Activated B cell treated with CpG ODN at 0.5 μM for 24 hours (primary cell): ENCODE results near the gene N4BP3. TPM values are rescaled to one million over a fixed set of nuclear protein-coding genes. Genes with fewer than 3 reads are reported as not detected.
A peak's percentile ranks its signal among the peaks of the same experiment; 100 is the strongest.

ENCODE experiments used
- ATAC-seq: fragments of 200-7000 bp; cut with Tn5 transposase; one replicate; pipeline ENCODE4 v1.10.0; 2021; ENCODE audit warnings: low read depth, mild to moderate bottlenecking, moderate library complexity
- CTCF ChIA-PET: fragments of 350-600 bp; sonication (Branson Sonifier 250); formaldehyde crosslinking; loops from one replicate; lab custom pipeline; 2021; ENCODE audit warnings: antibody characterized with exemption; lab: Charles Lee
- POLR2A ChIA-PET: fragments of 350-600 bp; sonication (Branson Sonifier 250); formaldehyde crosslinking; loops from one replicate; lab custom pipeline; 2021; ENCODE audit warnings: antibody characterized with exemption; lab: Charles Lee
- DNase-seq: peaks from one replicate; pipeline ENCODE4 v3.0.0; 2022
- H3K27ac Mint-ChIP-seq: one replicate; pipeline ENCODE4 v1.8.0; 2020; ENCODE audit warnings: mixed read lengths
- H3K27me3 Mint-ChIP-seq: one replicate; pipeline ENCODE4 v1.8.0; 2021; ENCODE audit warnings: mixed read lengths
- H3K36me3 Mint-ChIP-seq: one replicate; pipeline ENCODE4 v1.8.0; 2021; ENCODE audit warnings: low read depth, mixed read lengths
- H3K4me1 Mint-ChIP-seq: one replicate; pipeline ENCODE4 v1.8.0; 2021; ENCODE audit warnings: mixed read lengths
- H3K4me3 Mint-ChIP-seq: one replicate; pipeline ENCODE4 v1.8.0; 2020; ENCODE audit warnings: mild to moderate bottlenecking, mixed read lengths
- H3K9me3 Mint-ChIP-seq: one replicate; pipeline ENCODE4 v1.8.0; 2020; ENCODE audit warnings: mixed read lengths
- intact Hi-C: fragments of 100-400 bp; cut with micrococcal nuclease; formaldehyde crosslinking; loops from one replicate; pipeline ENCODE4 v1.15.1; 2024
- total RNA-seq: library from RNA; stranded (reverse); gene quantifications from 2 replicates; pipeline ENCODE4 v1.2.3, GENCODE V29; 2022
- TF ChIP-seq, protein P1 (sequence below): fragments of 200-600 bp; IDR thresholded peaks from one replicate; pipeline ENCODE4 v1.8.0; 2022; ENCODE audit warnings: antibody characterized with exemption, mild to moderate bottlenecking

Gene N4BP3
- total RNA-seq, 1 donor from 2014 or later = 18.1 TPM

DNA sequence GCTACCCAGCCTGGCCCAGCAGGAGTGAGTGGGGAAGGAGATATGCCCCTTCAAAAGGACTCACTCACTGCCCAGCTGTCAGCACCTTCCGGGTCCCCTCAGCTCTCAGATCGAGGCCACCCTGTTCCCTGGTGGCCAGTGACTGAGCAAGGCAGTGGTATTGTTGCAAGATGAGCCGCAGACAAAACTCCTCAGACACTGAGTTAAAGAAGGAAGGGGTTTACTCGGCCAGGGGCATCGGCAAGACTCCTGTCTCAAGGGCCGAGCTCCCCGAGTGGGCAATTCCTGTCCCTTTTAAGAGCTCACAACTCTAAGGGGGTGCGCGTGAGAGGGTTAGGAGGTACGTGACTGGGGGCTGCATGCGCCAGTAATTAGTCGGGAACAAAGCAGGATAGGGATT, 9.7 kb upstream of the N4BP3 start:
- DNase-seq (no peak), ATAC-seq (no peak)
- intact Hi-C loops = no loop called here
- no peak overlapping the region for H3K4me3 Mint-ChIP-seq
- H3K27ac Mint-ChIP-seq = peak overlapping the region; percentile 53
- no peaks in the 10 kb centered on the region for H3K27me3 Mint-ChIP-seq
- TF ChIP-seq, protein P1, sequence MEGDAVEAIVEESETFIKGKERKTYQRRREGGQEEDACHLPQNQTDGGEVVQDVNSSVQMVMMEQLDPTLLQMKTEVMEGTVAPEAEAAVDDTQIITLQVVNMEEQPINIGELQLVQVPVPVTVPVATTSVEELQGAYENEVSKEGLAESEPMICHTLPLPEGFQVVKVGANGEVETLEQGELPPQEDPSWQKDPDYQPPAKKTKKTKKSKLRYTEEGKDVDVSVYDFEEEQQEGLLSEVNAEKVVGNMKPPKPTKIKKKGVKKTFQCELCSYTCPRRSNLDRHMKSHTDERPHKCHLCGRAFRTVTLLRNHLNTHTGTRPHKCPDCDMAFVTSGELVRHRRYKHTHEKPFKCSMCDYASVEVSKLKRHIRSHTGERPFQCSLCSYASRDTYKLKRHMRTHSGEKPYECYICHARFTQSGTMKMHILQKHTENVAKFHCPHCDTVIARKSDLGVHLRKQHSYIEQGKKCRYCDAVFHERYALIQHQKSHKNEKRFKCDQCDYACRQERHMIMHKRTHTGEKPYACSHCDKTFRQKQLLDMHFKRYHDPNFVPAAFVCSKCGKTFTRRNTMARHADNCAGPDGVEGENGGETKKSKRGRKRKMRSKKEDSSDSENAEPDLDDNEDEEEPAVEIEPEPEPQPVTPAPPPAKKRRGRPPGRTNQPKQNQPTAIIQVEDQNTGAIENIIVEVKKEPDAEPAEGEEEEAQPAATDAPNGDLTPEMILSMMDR = no peak
- CTCF ChIA-PET = no interaction called here
- POLR2A ChIA-PET = interaction anchor here (0.9 kb wide), 1 partner anchor 50 kb away, joined by 3 read pairs; the partner anchor contains the start of gene NHP2
- H3K4me1 Mint-ChIP-seq = peaks cover 24% of the 10 kb centered on the region
- no peaks in the 10 kb centered on the region for H3K36me3 Mint-ChIP-seq
- H3K9me3 Mint-ChIP-seq = no peaks in the 10 kb centered on the region

DNA sequence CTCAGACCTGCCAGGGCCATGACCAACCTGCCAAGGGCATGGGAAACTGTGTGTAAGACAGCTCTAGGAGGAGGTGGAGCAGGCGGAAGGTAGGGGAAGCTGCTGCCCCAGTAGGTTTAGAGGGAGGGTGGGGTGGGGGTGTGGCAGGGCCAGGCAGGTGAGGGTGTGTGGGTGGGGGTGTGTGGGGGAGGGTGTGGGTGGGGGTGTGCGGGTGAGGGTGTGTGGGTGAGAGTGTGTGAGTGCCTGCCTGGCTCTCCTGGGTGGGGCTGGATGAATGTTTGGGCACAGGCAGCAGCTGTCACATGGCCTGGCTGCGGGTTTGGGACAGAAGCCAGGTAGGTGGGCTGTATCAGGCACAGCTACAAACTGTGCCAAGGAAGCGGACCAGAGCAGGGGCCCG, 8.8 kb upstream of the N4BP3 start:
- Mint-ChIP-seq H3K9me3 (no peaks in the 10 kb centered on the region), H3K36me3 (no peaks in the 10 kb centered on the region), H3K4me1 (peaks cover 33% of the 10 kb centered on the region), H3K27ac (no peak overlapping the region), H3K4me3 (no peak overlapping the region), H3K27me3 (no peaks in the 10 kb centered on the region)
- ATAC-seq (no peak), DNase-seq (no peak)
- TF ChIP-seq, protein P1 = no peak
- CTCF ChIA-PET = no interaction called here
- intact Hi-C loops = no loop called here
- POLR2A ChIA-PET = no interaction called here

DNA sequence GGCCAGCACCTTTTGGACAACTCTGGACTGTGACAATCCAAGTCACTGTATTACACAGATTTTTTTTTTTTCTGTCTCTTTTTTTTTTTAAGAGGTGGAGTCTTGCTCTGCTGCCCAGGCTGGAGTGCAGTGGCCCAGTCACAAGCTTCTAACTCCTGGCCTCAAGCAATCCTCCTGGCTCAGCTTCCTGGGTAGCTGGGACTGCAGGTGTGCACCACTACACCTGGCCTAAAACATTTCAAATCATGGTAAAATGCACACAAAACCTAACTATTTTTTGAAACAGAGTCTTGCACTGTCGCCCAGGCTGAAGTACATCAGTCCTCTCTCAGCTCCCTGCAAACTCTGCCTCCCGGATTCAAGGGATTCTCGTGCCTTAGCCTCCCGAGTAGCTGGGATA, 7.2 kb upstream of the N4BP3 start:
- ChIA-PET POLR2A (interaction anchor here (0.6 kb wide), 1 partner anchor 15 kb away, joined by 4 read pairs; no protein-coding TSS in a partner anchor), CTCF (interaction anchor here (0.7 to 1.6 kb wide), 4 partner anchors 10 to 30 kb away, joined by 3 to 6 read pairs (median 4); no protein-coding TSS in a partner anchor)
- no peak for DNase-seq
- TF ChIP-seq, protein P1 = no peak
- Mint-ChIP-seq H3K27ac (no peak overlapping the region), H3K4me3 (no peak overlapping the region), H3K36me3 (no peaks in the 10 kb centered on the region), H3K4me1 (peaks cover 38% of the 10 kb centered on the region), H3K9me3 (no peaks in the 10 kb centered on the region), H3K27me3 (no peaks in the 10 kb centered on the region)
- no peak for ATAC-seq
- intact Hi-C loops = no loop called here

DNA sequence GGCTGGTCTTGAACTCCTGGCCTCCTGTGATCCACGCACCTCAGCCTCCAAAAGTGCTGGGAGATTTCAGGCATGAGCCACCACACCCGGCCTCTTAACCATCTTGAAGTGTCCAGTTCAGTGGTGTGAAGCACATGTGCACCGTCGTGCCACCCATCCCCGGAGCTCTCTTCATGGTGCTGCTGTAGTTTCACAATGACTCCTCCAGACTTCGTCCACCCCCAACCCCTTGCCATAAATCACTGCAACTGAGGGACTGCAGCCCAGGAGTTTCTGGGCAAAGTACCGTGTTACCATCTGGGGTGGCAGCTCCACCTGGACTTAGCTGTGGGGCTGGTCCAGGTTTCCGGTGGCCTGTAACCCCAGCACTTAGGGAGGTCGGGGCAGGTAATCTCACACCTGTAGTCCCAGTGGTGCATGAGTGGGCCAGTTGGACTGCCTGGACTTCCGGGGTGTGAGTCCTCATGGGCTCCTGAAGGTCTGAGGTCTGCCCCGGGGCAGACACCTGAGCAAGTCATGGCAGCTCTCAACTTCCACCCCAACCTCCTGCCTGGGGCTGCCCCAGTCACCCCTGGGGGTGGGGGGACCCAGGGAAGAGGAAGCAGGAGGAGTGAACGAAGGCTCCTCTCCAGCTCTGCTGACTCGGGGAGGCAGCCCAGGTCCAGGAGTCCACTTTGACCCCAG, 6.6 kb upstream of the N4BP3 start:
- ChIA-PET CTCF (interaction anchor here (0.7 to 1.6 kb wide), 4 partner anchors 10 to 31 kb away, joined by 3 to 6 read pairs (median 4); no protein-coding TSS in a partner anchor), POLR2A (interaction anchor here (0.6 kb wide), 1 partner anchor 14 kb away, joined by 4 read pairs; no protein-coding TSS in a partner anchor)
- no peaks in the 10 kb centered on the region for H3K9me3 Mint-ChIP-seq
- TF ChIP-seq, protein P1 = no peak
- no peaks in the 10 kb centered on the region for H3K36me3 Mint-ChIP-seq
- intact Hi-C loops = no loop called here
- ATAC-seq (peak; percentile 60), DNase-seq (no peak)
- H3K27ac Mint-ChIP-seq = no peak overlapping the region
- H3K4me3 Mint-ChIP-seq = no peak overlapping the region
- peaks cover 38% of the 10 kb centered on the region for H3K4me1 Mint-ChIP-seq
- H3K27me3 Mint-ChIP-seq = no peaks in the 10 kb centered on the region

DNA sequence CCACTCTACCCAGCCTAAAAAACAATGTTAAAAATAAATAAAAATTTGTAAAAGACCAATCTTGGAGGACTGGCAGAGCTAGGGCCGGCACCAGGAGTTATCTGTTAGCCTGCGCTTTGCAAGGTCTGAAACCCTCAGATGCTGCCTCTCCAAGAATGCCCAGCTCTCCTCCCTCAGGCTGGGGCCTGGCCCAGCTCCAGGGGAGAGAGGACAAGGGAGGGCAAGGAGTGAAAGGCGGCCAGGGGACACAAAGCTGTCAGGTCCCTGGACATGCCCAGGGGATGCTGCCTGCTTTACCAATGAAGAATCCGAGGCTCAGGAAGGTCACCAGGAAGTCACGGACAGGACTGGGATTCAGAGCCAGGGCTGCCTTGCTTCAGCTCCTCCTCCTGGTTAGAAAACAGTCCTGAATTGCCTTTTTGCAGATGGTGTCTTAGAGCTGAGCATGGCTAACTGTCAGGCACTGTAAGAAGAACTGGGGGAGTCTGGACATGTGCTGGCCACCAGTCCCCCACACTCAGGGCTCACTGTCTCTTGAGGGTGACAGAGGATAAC, 5.5 kb upstream of the N4BP3 start:
- POLR2A ChIA-PET = no interaction called here
- Mint-ChIP-seq H3K27me3 (no peaks in the 10 kb centered on the region), H3K27ac (no peak overlapping the region), H3K36me3 (no peaks in the 10 kb centered on the region), H3K4me3 (no peak overlapping the region), H3K4me1 (peaks cover 42% of the 10 kb centered on the region), H3K9me3 (no peaks in the 10 kb centered on the region)
- intact Hi-C loops = no loop called here
- CTCF ChIA-PET = interaction anchor here (1.0 to 1.9 kb wide), 2 partner anchors 13 to 31 kb away, joined by 3 to 9 read pairs; no protein-coding TSS in a partner anchor
- DNase-seq = no peak
- TF ChIP-seq, protein P1 = no peak
- no peak for ATAC-seq
